Lower leg skin (tissue), 4 donors: ENCODE data around the gene CACNA1A. TPM values are rescaled to one million over a fixed set of nuclear protein-coding genes. Genes with fewer than 3 reads are reported as not detected.
A peak's percentile ranks its signal among the peaks of the same experiment; 100 is the strongest.

Experiments
- DNase-seq, 2 donors: peaks; one replicate each; pipeline ENCODE4 v3.0.0-alpha.2; 2019; ENCODE audit warnings: low spot score in 2 of 2
- H3K4me3 ChIP-seq: fragments of 200-600 bp; sonication (generic); 2 replicates; pipeline ENCODE4 v1.5.1; 2017; ENCODE audit warnings: mild to moderate bottlenecking, low read depth; ENCODE audit not compliant: poor library complexity, severe bottlenecking
- POLR2A ChIP-seq, 2 donors: fragments of 450-650 bp; IDR thresholded peaks; one replicate each; pipeline ENCODE4 v1.6.1; 2016 to 2017; ENCODE audit warnings: antibody characterized with exemption in 2 of 2, mild to moderate bottlenecking in 1 of 2, moderate library complexity in 1 of 2
- WGBS, 2 donors: methylation state at CpG; one replicate each; pipeline ENCODE4 v1.1.5; 2018; 5-methylcytosine and 5-hydroxymethylcytosine counted together
- intact Hi-C: fragments of 100-400 bp; cut with DNase I; formaldehyde crosslinking; loops from one replicate; pipeline ENCODE4 v1.15.0; 2023; ENCODE audit warnings: low total_unique reads
- total RNA-seq, 4 donors: library from RNA; depleted of rRNA; stranded (reverse); fragments of >200 nt; gene quantifications; one replicate each; pipeline ENCODE4 v1.1.0, GENCODE V29; 2016
- TF ChIP-seq, protein P1 (sequence below), 3 donors: fragments of 450-650 bp; IDR thresholded peaks; one replicate each; pipeline ENCODE4 v1.5.1; 2016; ENCODE audit warnings: antibody characterized with exemption in 3 of 3, mild to moderate bottlenecking in 3 of 3, moderate library complexity in 2 of 3

The CACNA1A gene
- total RNA-seq, 4 donors from 2014 or later, result 0.16 to 0.46 (median 0.22) TPM; not detected in 1

DNA sequence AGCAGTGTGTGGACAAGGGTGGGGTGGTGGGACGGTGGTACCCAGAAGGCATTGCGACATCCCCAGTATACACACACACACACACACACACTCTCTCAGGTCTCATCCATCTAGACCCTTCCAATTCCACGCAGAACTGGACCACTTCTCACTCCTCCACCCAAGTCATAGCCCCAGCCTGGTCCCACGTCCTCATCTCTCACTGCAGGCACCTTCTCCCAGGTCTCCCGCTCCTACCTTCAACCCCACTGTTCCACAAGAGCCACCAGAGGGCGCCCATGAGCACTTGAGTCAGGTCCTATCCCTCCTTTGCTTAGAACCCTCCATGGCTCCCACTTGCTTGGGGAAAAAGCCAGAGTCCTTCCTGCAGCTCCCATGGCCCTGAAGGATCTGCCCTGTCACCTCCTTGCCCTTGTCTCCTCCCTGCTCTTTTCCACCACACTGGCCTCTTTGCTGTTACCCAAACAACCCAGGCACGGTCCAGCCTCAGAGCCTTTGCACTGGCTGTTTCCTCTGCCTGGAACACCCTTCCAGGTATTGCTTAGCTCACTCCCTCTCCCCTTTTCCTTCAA is 293.4 kb downstream of the CACNA1A start:
- no peak overlapping the region for H3K4me3 ChIP-seq
- TF ChIP-seq POLR2A (IDR thresholded peaks at IDR 0.05), result no peak
- TF ChIP-seq, protein P1, sequence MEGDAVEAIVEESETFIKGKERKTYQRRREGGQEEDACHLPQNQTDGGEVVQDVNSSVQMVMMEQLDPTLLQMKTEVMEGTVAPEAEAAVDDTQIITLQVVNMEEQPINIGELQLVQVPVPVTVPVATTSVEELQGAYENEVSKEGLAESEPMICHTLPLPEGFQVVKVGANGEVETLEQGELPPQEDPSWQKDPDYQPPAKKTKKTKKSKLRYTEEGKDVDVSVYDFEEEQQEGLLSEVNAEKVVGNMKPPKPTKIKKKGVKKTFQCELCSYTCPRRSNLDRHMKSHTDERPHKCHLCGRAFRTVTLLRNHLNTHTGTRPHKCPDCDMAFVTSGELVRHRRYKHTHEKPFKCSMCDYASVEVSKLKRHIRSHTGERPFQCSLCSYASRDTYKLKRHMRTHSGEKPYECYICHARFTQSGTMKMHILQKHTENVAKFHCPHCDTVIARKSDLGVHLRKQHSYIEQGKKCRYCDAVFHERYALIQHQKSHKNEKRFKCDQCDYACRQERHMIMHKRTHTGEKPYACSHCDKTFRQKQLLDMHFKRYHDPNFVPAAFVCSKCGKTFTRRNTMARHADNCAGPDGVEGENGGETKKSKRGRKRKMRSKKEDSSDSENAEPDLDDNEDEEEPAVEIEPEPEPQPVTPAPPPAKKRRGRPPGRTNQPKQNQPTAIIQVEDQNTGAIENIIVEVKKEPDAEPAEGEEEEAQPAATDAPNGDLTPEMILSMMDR (IDR thresholded peaks at IDR 0.05), result no peak
- 63 to 65% methylated on average over 7 of the region's 7 CpGs for WGBS, 2 donors
- peak; percentile 28 to 92 for DNase-seq
- intact Hi-C loops, result no loop called here

DNA sequence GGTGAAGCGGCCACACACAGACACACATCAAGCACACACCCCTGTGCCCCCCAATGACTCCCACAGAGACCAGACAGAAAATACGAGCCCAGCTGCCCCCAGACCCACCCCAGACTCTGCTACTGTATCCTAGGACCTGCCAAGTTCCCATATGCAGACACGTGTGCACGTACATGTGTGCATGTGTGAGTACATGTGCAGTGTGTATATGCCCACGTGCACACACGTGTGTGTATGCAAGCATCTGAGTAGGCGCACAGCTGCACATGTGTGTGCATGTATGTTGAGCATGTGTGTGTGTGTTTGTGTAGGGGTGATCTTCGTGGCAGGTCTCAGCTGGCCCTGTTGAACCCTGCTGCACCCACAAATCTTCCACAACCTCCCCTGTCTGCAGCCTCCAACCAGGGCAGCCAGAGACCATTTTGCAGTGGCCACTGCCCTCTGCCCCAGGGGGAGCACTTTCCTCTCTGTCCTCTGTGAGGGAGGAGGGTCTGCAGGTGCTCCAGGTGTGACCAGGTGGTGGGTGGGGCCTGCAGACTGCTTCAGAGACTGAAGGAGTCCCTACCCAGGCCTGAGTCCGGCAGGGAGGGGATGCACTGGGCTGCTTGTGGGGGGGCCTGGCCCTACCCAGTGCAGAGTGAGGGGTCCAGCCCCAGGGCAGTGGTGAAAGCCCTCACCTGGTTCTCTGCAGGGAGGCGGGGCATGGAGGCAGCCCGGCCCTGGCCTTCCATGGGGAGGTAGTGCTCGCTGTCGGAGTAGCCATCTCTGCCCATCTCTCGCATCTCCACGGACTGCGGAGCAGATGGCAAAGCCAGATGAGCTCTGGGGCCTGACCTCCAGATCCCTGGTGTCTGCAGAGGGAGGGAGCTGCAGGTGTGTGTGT is 294.6 kb downstream of the CACNA1A start:
- intact Hi-C loops, result no loop called here
- WGBS, 2 donors, result 86 to 89% methylated on average over 11 to 14 of the region's 16 CpGs

DNA sequence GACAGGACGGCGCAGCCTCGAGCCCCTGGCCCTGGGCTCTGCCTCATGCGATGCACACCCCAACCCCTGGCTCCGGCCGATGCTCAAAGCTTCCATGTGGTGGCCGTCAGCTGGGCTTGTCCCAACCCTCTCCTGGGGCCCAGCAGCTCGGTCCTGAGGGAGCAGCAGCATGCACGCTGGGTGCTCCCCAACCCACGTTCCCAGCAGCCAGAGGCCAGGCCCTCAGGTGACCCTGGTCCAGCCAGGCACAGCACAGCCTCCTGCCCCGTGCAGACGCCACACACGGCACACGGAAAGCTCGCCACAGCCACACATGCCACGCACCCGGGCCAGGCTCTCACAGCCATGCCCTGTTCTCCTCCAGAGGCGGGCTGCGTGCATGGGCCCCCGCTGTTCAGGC is 295.3 kb downstream of the CACNA1A start:
- no peak for DNase-seq
- no peak for TF ChIP-seq POLR2A (IDR thresholded peaks at IDR 0.05)
- TF ChIP-seq, protein P1 (IDR thresholded peaks at IDR 0.05), result no peak
- WGBS, 2 donors, result 66 to 80% methylated on average over 16 to 19 of the region's 20 CpGs
- intact Hi-C loops, result no loop called here
- no peak overlapping the region for H3K4me3 ChIP-seq

More for the DNA sequence above, 294.6 kb downstream of the CACNA1A start:
- no peak for DNase-seq
- no peak overlapping the region for H3K4me3 ChIP-seq
- TF ChIP-seq, protein P1 (IDR thresholded peaks at IDR 0.05), result no peak
- no peak for TF ChIP-seq POLR2A (IDR thresholded peaks at IDR 0.05)

DNA sequence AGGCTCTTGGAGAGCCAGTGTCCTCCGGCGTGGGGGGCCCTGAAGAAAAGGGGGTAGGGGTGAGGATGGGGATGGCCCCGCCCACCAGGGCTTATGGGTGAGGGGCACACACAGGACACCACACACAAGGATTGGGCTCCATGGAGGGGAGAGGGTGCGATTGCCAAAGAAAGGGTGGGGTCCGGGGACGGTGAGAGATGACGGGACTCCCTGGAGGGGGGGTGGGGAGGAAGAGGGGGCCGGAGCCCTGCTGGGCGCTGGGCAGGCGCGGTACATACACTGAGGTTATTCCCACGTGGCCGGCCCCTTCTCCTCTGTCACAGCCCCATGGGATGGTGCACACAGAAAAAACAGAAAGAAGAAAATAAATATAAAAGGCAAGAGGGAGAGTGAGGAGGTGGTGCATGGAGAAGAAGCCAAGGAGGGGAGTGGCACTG is 295.9 kb downstream of the CACNA1A start:
- intact Hi-C loops, result no loop called here

DNA sequence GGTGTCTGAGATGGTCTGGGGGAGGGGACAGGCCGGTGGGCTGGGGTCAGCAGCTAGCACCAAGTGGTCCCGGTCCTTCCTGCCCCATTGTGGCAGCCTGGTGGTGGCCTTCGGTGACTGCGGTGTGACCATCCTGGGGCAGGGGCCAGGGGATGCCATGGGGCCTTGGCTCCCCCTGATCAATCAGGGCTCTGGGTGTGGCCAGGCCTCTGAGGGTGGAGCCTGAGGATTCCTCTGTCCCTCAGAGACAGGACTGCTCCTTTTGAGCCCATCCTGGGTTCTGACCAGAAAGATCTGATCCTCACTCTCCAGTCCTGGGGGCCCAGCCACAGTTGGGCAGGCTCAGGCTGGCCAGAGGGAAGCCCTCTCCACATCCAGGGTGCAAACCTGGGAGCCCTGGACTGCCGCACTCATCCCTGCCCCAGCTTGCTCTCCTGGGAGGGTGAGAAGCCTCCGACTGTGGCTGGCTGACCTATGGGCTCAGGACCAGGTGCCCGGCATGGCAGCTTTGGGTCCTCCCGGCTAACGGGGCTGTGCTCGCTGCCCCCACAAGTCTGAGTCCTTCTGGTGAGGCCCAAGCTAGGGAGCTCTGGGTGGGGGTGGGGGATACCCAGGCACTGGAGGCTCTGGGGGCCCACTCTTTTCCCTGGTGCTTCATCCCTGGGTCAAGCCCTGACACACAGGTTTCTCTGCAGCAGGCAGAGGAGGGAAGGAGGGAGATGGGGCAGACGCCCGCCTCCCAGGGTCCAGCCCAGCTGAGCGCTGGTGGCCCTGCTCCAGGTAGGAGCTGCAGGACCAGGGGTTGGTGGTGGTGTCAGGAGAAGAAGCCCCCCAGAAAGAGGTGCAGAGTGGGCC is 296.6 kb downstream of the CACNA1A start:
- intact Hi-C loops, result no loop called here
- no peak for DNase-seq
- H3K4me3 ChIP-seq, result no peak overlapping the region
- WGBS, 2 donors, result 75 to 76% methylated on average over 9 to 12 of the region's 13 CpGs
- no peak for TF ChIP-seq POLR2A (IDR thresholded peaks at IDR 0.05)
- TF ChIP-seq, protein P1 (IDR thresholded peaks at IDR 0.05), result no peak

More for the DNA sequence above, 295.9 kb downstream of the CACNA1A start:
- H3K4me3 ChIP-seq, result no peak overlapping the region
- DNase-seq, result no peak
- 39 to 47% methylated on average over 13 of the region's 13 CpGs for WGBS, 2 donors
- TF ChIP-seq, protein P1 (IDR thresholded peaks at IDR 0.05), result no peak
- TF ChIP-seq POLR2A (IDR thresholded peaks at IDR 0.05), result no peak
